ENCODE results near the gene CRAMP1.

CRAMP1 gene

DNA sequence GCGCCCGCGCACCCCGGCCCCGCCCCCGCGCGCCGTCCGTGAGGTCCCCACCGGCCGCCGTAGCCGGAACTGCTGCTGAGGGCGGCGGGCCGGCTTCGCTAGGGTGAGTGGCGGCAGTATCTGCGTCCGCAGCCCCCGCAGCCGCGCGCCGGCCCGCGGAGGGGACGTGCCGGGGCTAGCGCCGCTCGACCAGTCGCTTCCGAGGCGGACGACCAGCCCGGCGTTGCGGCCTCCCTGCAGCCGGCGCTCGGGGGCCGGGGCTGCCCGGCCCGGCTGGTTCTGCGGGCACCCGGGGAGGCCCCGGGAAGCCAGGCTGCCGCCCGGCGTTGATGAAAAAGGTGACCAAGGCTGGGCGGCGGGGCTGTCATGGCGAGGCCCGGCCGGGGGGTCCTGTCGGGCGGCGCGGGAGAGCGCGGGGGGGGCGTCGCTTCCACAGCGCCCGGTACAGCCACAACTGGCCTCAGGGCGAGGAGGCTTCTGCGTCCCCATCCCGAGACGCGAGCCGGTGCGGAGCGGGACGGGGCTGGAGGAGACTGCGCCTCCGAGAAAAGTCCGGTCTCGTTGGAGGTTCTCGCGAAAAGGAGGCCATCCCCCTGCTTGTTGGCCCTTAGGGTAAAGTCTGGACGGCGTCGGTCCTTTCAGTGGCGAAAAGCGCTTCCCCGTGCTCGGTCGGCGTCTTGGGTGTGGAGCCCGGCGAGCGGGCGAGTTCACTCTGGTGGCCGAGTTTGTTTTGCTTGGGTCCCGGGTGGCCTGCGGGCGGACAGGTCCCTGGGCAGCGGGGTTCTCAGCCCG, at the start of gene CRAMP1:
Gene CRAMP1, plus strand, starts transcription at position 41 of the 792 bp plus-strand sequence. CDS start 2,280 bp downstream, outside the sequence.
- H3K27ac ChIP-seq (ENCODE audit: low read depth, low read length), result peak within 1 kb of the TSS; percentile 71
- peaks cover 23 to 38% of the 10 kb centered on the region in 2 donors for H3K4me1 ChIP-seq (ENCODE audit: control insufficient read depth in 1 of 2, insufficient read depth in 2 of 2, low read length in 2 of 2)
- peak within 1 kb of the TSS; percentile 74 to 83 for H3K4me3 ChIP-seq (ENCODE audit: low read depth in 1 of 2, low read length in 2 of 2)
- no peaks in the 10 kb centered on the region for H3K27me3 ChIP-seq (ENCODE audit: control insufficient read depth in 1 of 2, insufficient read depth in 2 of 2, low read length in 2 of 2)
- H3K36me3 ChIP-seq (ENCODE audit: control insufficient read depth in 1 of 2, insufficient read depth in 2 of 2, low read length in 2 of 2), result peaks cover 6 to 10% of the 10 kb centered on the region in 2 donors
- H3K9me3 ChIP-seq (ENCODE audit: control insufficient read depth in 1 of 2, low read length in 2 of 2), result no peaks in the 10 kb centered on the region
- peak within 1 kb of the TSS; percentile 56 to 71 for H3K9ac ChIP-seq (ENCODE audit: low read depth in 1 of 2, low read length in 2 of 2)

DNA sequence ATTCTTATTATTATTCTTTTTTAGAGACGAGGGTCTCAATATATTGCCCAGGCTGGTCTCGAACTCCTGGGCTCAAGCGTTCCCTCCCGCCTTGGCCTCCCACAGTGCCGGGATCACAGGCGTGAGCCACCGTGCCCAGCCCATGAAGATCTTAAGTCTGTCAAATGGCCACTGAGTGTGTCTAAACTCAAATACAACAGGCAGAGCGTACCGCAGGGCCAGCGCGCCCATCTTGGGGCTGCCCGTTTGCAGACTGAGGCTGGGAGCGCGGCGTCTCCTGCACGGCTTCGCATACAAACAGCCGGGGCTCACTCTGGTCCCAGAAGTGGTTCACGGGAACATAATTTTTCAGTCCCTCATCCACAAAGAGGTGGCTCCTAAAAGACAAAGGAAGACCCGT, 48.4 kb upstream of the CRAMP1 start:
- Histone ChIP-seq H3K9ac (ENCODE audit: low read depth in 1 of 2, low read length in 2 of 2) (no peak overlapping the region), H3K27ac (ENCODE audit: low read depth, low read length) (no peak overlapping the region), H3K4me3 (ENCODE audit: low read depth in 1 of 2, low read length in 2 of 2) (no peak overlapping the region), H3K4me1 (ENCODE audit: control insufficient read depth in 1 of 2, insufficient read depth in 2 of 2, low read length in 2 of 2) (peaks cover 0 to 11% of the 10 kb centered on the region in 2 donors), H3K9me3 (ENCODE audit: control insufficient read depth in 1 of 2, low read length in 2 of 2) (no peaks in the 10 kb centered on the region), H3K27me3 (ENCODE audit: control insufficient read depth in 1 of 2, insufficient read depth in 2 of 2, low read length in 2 of 2) (no peaks in the 10 kb centered on the region), H3K36me3 (ENCODE audit: control insufficient read depth in 1 of 2, insufficient read depth in 2 of 2, low read length in 2 of 2) (peaks cover 12% of the 10 kb centered on the region in 2 donors)

DNA sequence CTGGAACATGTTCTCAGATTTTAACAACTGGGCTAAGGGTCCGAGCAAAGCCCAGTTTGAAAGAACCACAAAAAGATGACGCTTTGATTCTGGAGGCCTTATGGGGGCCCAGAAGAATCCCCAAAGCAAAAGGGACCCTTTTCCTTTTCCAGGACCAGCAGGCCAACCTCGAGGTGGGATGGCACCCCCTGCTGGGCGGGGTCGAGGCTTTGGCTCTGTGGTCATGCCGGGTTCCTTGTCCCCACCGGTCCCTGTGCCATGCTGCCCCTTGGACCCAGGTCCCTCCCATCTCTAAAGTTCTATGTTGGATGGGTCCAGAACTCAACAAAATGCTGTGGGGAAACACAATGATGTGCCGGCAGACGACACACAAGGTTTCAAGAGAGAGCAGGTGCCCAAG, 47.8 kb upstream of the CRAMP1 start:
- H3K9ac ChIP-seq (ENCODE audit: low read depth in 1 of 2, low read length in 2 of 2), result no peak overlapping the region
- H3K27ac ChIP-seq (ENCODE audit: low read depth, low read length), result no peak overlapping the region
- no peak overlapping the region for H3K4me3 ChIP-seq (ENCODE audit: low read depth in 1 of 2, low read length in 2 of 2)
- peaks cover 0 to 7% of the 10 kb centered on the region in 2 donors for H3K4me1 ChIP-seq (ENCODE audit: control insufficient read depth in 1 of 2, insufficient read depth in 2 of 2, low read length in 2 of 2)
- H3K27me3 ChIP-seq (ENCODE audit: control insufficient read depth in 1 of 2, insufficient read depth in 2 of 2, low read length in 2 of 2), result no peaks in the 10 kb centered on the region
- no peaks in the 10 kb centered on the region for H3K9me3 ChIP-seq (ENCODE audit: control insufficient read depth in 1 of 2, low read length in 2 of 2)
- peaks cover 12% of the 10 kb centered on the region in 2 donors for H3K36me3 ChIP-seq (ENCODE audit: control insufficient read depth in 1 of 2, insufficient read depth in 2 of 2, low read length in 2 of 2)

- H3K9me3 ChIP-seq (ENCODE audit: control insufficient read depth in 1 of 2, low read length in 2 of 2), result no peaks in the 10 kb centered on the region
- H3K27ac ChIP-seq (ENCODE audit: low read depth, low read length), result no peak overlapping the region
- peaks cover 12% of the 10 kb centered on the region in 2 donors for H3K36me3 ChIP-seq (ENCODE audit: control insufficient read depth in 1 of 2, insufficient read depth in 2 of 2, low read length in 2 of 2)
- no peak overlapping the region for H3K9ac ChIP-seq (ENCODE audit: low read depth in 1 of 2, low read length in 2 of 2)
- H3K27me3 ChIP-seq (ENCODE audit: control insufficient read depth in 1 of 2, insufficient read depth in 2 of 2, low read length in 2 of 2), result no peaks in the 10 kb centered on the region
- H3K4me1 ChIP-seq (ENCODE audit: control insufficient read depth in 1 of 2, insufficient read depth in 2 of 2, low read length in 2 of 2), result peaks cover 0 to under 1% of the 10 kb centered on the region in 2 donors
- H3K4me3 ChIP-seq (ENCODE audit: low read depth in 1 of 2, low read length in 2 of 2), result no peak overlapping the region
These were observed 46.9 kb upstream of the CRAMP1 start for GRCh38 chr16:1565083-1565805.

GRCh38 chr16:1567988-1568387, 44.2 kb upstream of the CRAMP1 start:
- Histone ChIP-seq H3K36me3 (ENCODE audit: control insufficient read depth in 1 of 2, insufficient read depth in 2 of 2, low read length in 2 of 2) (peaks cover 0 to under 1% of the 10 kb centered on the region in 2 donors), H3K27ac (ENCODE audit: low read depth, low read length) (no peak overlapping the region), H3K4me1 (ENCODE audit: control insufficient read depth in 1 of 2, insufficient read depth in 2 of 2, low read length in 2 of 2) (no peaks in the 10 kb centered on the region), H3K4me3 (ENCODE audit: low read depth in 1 of 2, low read length in 2 of 2) (no peak overlapping the region), H3K27me3 (ENCODE audit: control insufficient read depth in 1 of 2, insufficient read depth in 2 of 2, low read length in 2 of 2) (no peaks in the 10 kb centered on the region), H3K9me3 (ENCODE audit: control insufficient read depth in 1 of 2, low read length in 2 of 2) (no peaks in the 10 kb centered on the region), H3K9ac (ENCODE audit: low read depth in 1 of 2, low read length in 2 of 2) (no peak overlapping the region)

DNA sequence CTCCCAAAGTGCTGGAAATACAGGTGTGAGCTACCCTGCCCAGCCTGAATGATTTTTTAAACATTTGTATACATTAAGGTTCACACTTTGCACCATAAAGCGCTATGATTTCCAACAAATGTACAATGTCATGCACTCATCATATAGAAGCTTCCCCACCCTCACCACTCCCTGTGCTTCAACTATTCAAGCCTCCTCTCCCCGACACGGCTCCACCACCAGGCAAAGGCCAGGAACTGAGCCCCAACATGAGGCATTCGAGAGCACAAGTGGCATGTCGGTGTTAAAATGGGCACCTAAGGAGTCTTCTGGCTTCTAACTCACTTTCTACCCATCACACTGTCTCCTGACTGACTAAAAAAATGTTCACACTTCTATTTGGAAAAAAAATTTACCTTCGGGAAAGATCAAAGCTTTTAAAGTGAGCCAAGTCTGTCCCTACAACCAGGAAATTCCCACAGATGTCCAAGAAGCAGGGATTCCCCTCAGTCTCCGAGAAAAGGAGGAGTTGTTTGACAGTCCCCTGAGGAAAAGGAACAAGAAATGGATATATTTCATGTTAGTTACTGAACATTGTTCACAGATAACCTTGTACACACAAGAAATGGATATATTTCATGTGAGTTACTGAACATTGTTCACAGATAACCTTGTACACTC, 41.0 kb upstream of the CRAMP1 start:
- no peaks in the 10 kb centered on the region for H3K36me3 ChIP-seq (ENCODE audit: control insufficient read depth in 1 of 2, insufficient read depth in 2 of 2, low read length in 2 of 2)
- no peaks in the 10 kb centered on the region for H3K4me1 ChIP-seq (ENCODE audit: control insufficient read depth in 1 of 2, insufficient read depth in 2 of 2, low read length in 2 of 2)
- H3K27ac ChIP-seq (ENCODE audit: low read depth, low read length), result no peak overlapping the region
- H3K27me3 ChIP-seq (ENCODE audit: control insufficient read depth in 1 of 2, insufficient read depth in 2 of 2, low read length in 2 of 2), result no peaks in the 10 kb centered on the region
- no peak overlapping the region for H3K4me3 ChIP-seq (ENCODE audit: low read depth in 1 of 2, low read length in 2 of 2)
- H3K9me3 ChIP-seq (ENCODE audit: control insufficient read depth in 1 of 2, low read length in 2 of 2), result no peaks in the 10 kb centered on the region
- no peak overlapping the region for H3K9ac ChIP-seq (ENCODE audit: low read depth in 1 of 2, low read length in 2 of 2)

DNA sequence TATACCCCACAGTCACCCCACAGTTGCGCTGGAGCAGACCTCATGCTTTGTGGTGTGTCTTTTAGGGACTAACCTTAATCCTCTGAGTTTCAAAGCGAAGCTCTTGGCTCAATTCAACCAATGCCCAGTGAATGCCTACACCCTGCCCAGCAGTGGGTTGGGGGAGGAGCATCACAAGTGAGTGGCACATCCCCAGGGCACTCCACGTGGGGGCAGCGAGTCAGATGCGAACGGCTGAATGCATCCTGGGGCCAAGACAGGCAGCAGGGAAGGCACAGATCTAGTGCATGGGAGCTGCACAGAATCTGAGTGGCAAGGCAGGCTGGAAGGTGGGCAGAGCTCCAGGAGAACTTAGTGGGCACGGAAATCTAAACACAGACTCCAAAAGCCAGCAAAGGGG, 39.5 kb upstream of the CRAMP1 start:
- Histone ChIP-seq H3K4me1 (ENCODE audit: control insufficient read depth in 1 of 2, insufficient read depth in 2 of 2, low read length in 2 of 2) (no peaks in the 10 kb centered on the region), H3K4me3 (ENCODE audit: low read depth in 1 of 2, low read length in 2 of 2) (no peak overlapping the region), H3K9me3 (ENCODE audit: control insufficient read depth in 1 of 2, low read length in 2 of 2) (no peaks in the 10 kb centered on the region), H3K9ac (ENCODE audit: low read depth in 1 of 2, low read length in 2 of 2) (no peak overlapping the region), H3K27ac (ENCODE audit: low read depth, low read length) (no peak overlapping the region), H3K36me3 (ENCODE audit: control insufficient read depth in 1 of 2, insufficient read depth in 2 of 2, low read length in 2 of 2) (peaks cover 4% of the 10 kb centered on the region in 2 donors), H3K27me3 (ENCODE audit: control insufficient read depth in 1 of 2, insufficient read depth in 2 of 2, low read length in 2 of 2) (no peaks in the 10 kb centered on the region)

- Histone ChIP-seq H3K27ac (ENCODE audit: low read depth, low read length) (no peak overlapping the region), H3K4me1 (ENCODE audit: control insufficient read depth in 1 of 2, insufficient read depth in 2 of 2, low read length in 2 of 2) (no peaks in the 10 kb centered on the region), H3K36me3 (ENCODE audit: control insufficient read depth in 1 of 2, insufficient read depth in 2 of 2, low read length in 2 of 2) (peaks cover 4% of the 10 kb centered on the region in 2 donors), H3K4me3 (ENCODE audit: low read depth in 1 of 2, low read length in 2 of 2) (no peak overlapping the region), H3K9ac (ENCODE audit: low read depth in 1 of 2, low read length in 2 of 2) (no peak overlapping the region), H3K27me3 (ENCODE audit: control insufficient read depth in 1 of 2, insufficient read depth in 2 of 2, low read length in 2 of 2) (no peaks in the 10 kb centered on the region), H3K9me3 (ENCODE audit: control insufficient read depth in 1 of 2, low read length in 2 of 2) (no peaks in the 10 kb centered on the region)
These were observed 38.9 kb upstream of the CRAMP1 start for GRCh38 chr16:1573301-1573700.

- Histone ChIP-seq H3K27ac (ENCODE audit: low read depth, low read length) (no peak overlapping the region), H3K27me3 (ENCODE audit: control insufficient read depth in 1 of 2, insufficient read depth in 2 of 2, low read length in 2 of 2) (no peaks in the 10 kb centered on the region), H3K36me3 (ENCODE audit: control insufficient read depth in 1 of 2, insufficient read depth in 2 of 2, low read length in 2 of 2) (peaks cover 4 to 7% of the 10 kb centered on the region in 2 donors), H3K4me1 (ENCODE audit: control insufficient read depth in 1 of 2, insufficient read depth in 2 of 2, low read length in 2 of 2) (no peaks in the 10 kb centered on the region), H3K9ac (ENCODE audit: low read depth in 1 of 2, low read length in 2 of 2) (no peak overlapping the region), H3K4me3 (ENCODE audit: low read depth in 1 of 2, low read length in 2 of 2) (no peak overlapping the region), H3K9me3 (ENCODE audit: control insufficient read depth in 1 of 2, low read length in 2 of 2) (no peaks in the 10 kb centered on the region)
These were observed 36.6 kb upstream of the CRAMP1 start for GRCh38 chr16:1575578-1575977.

DNA sequence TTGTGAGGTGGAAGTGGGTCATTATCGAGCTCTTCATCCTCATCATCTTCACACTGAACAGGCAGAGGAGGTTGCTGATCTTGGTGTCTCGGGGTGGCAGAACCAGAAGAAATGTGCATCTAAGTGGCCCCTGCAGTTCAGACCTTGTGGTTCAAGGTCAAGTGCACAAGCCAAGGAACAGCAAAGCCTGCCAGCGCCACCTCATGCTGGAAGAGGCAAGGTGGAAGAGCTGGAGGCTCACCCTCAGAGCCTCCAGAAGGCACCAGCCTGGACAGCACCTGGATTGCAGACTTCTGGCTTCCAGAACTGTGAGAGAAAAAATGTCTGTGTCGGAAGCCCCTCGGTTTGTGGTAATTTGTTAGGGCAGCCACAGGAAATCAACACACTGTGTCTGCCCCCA, 32.9 kb upstream of the CRAMP1 start:
- no peaks in the 10 kb centered on the region for H3K27me3 ChIP-seq (ENCODE audit: control insufficient read depth in 1 of 2, insufficient read depth in 2 of 2, low read length in 2 of 2)
- H3K4me1 ChIP-seq (ENCODE audit: control insufficient read depth in 1 of 2, insufficient read depth in 2 of 2, low read length in 2 of 2), result no peaks in the 10 kb centered on the region
- no peak overlapping the region for H3K27ac ChIP-seq (ENCODE audit: low read depth, low read length)
- peaks cover 7 to 24% of the 10 kb centered on the region in 2 donors for H3K36me3 ChIP-seq (ENCODE audit: control insufficient read depth in 1 of 2, insufficient read depth in 2 of 2, low read length in 2 of 2)
- no peaks in the 10 kb centered on the region for H3K9me3 ChIP-seq (ENCODE audit: control insufficient read depth in 1 of 2, low read length in 2 of 2)
- no peak overlapping the region for H3K4me3 ChIP-seq (ENCODE audit: low read depth in 1 of 2, low read length in 2 of 2)
- H3K9ac ChIP-seq (ENCODE audit: low read depth in 1 of 2, low read length in 2 of 2), result no peak overlapping the region

Data from duodenal mucosa (tissue), 2 donors.